Right kidney (tissue), 1 donor: ENCODE measurements around the gene PROCA1.
"Not testable (repeated sequence)": the region's sequence is repeated elsewhere in the genome, so short reads cannot be mapped to it uniquely, and the experiment has no call there.

Source experiments
- DNase-seq: peaks from one replicate; pipeline ENCODE4 v3.0.0-alpha.2; 2016

PROCA1 gene

DNA sequence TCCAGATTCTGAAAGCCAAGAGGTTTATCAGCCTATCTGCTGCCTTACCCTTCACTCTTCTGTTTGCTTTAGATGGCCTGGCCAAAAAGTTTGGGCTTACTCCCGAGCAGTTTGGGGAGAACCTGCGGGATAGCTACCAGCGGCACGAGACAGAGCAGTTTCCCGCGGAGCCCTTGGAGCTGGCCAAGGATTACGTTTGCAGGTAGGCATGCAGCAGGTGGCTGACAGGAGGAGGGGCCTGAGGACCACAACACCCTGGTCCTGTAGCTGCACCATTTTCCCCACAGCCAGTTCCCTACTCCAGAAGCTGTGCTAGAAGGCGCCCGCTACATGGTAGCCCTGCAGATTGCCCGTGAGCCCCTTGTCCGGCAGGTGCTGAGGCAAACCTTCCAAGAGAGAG lies 29.0 kb downstream of the PROCA1 start:
- DNase-seq: no peak

DNA sequence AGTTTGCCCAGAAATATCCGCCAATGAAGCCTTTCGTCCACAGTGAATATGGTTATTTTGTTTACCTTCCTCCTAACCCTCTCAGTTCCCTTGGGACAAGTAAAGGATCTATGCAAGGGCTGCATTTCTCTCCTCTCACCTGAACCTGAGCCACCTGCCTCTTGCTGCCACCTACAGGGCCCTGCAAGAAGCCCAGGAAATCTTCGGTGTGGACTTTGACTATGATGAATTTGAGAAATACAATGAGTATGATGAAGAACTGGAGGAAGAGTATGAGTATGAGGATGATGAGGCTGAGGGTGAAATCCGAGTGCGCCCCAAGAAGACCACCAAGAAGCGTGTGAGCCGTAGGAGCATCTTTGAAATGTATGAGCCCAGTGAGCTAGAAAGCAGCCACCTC lies 35.7 kb downstream of the PROCA1 start:
- DNase-seq: no peak

- DNase-seq: no peak
Measured at GRCh38 chr17:28675490-28675889, 36.2 kb downstream of the PROCA1 start.

DNA sequence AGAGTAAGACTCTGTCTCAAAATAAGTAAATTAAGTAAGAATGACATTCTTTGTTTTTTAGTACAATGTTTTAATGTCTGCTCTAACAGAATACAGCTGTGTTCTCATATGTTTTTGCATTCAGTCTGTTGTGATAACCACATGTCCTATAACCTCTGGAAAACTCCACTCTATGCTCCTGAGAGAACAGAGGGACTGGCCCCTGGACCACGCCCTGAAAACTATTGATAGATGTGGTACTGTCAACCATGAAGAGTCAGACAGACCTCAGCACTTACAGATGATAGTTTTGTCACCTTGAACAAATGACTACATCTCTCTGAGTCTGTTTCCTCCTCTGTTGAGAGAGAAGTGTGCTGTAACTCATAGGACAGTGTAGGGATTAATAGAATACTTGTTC lies 41.8 kb downstream of the PROCA1 start:
- DNase-seq: no peak

GRCh38 chr17:28667870-28668269 lies 43.8 kb downstream of the PROCA1 start:
- DNase-seq: no peak

GRCh38 chr17:28665994-28666393 lies 45.7 kb downstream of the PROCA1 start:
- DNase-seq: no peak

DNA sequence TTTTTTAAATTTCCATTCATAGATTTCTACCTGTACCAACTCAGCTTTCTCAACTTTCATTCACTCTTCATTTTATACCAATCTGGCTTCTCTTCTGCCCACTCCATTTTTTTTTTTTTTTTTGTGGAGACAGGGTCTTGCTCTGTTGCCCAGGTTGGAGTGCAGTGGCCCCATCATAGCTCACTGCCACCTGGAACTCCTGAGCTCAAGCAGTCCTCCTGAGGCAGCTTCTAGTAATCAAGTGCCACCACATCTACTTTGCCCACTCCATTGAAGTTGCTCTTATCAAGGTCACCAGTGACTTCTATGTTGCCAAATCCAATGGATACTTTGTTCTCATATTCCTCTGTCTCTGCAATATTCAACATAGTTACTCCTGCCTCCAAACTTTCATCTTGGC lies 48.0 kb downstream of the PROCA1 start:
- no peak for DNase-seq

DNA sequence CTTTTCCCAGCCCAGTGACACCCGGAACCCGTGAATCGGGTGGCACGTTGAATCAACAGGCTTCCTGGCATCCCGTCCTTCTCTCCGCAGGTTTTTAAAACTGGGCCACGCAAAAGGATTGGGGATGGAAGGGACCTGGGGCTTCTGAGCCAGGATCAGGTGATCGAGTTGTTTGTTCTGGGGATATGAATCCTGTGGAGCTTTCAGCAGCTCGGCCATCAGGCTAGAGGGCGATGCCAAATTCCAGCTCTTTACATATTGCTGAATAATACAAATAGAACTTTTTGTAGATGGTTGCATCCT lies 49.2 kb downstream of the PROCA1 start:
- DNase-seq: no peak

DNA sequence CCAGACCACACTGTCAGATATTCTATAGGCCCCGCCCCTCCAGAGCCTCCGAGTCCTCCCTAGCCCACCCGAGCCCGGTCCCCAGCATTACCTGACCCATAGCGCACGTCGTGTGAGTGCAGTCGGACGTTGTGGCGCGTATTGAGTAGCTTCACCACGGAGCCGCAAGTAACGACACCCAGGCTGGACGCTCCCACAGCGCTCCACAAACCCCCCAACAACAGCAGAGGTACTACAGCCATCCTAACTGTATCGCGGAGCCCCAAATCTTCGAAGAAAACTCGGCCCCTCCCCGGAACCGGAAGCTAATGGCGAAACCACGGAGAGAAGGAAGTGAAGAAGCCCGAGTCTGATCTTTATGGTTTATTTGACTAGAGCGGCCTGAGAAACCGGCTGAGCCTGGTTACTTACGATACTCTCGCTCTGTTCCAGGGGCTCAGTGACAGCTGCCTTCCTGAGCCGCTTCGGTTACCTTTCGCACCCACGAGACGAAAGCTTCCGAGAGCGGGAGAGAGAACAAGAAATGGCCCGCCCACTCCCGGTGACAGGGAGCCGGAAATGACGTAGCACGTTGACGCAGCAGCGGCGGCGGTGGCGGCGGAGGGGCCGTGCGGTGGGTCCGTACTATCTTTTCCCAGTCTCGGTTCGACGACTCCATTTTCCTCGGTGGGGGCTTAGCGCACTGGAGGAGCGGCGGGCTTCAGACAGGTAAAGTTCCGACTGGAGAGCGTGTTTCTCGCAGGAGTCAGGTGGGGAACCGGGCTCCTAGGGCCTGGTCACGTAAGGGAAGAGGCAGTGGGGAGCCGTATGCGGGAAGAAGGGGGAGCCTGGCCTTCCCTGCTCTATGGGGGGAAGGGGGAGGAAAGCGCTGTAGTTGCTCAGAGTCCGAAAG lies 49.8 kb downstream of the PROCA1 start, which contains the start of the genes SDF2 and SUPT6H:
TSS of gene SDF2 (minus strand) at position 272 of the 892 bp plus-strand sequence. CDS start at position 242, 30 bp downstream.
TSS of gene SUPT6H (plus strand) at position 571 of the 892 bp plus-strand sequence. CDS start 11,197 bp downstream, outside the sequence.
- peak; percentile 99 for DNase-seq

GRCh38 chr17:28659497-28659881 lies 52.2 kb downstream of the PROCA1 start:
- not testable (repeated sequence) for DNase-seq

- not testable (repeated sequence) for DNase-seq
Measured at GRCh38 chr17:28658766-28659496, 52.8 kb downstream of the PROCA1 start.

DNA sequence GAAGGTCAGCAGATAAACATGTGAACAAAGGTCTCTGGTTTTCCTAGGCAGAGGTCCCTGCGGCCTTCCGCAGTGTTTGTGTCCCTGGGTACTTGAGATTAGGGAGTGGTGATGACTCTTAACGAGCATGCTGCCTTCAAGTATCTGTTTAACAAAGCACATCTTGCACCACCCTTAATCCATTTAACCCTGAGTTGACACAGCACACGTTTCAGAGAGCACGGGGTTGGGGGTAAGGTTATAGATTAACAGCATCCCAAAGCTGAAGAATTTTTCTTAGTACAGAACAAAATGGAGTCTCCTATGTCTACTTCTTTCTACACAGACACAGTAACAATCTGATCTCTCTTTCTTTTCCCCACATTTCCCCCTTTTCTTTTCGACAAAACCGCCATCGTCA lies 53.3 kb downstream of the PROCA1 start:
- DNase-seq: not testable (repeated sequence)

DNA sequence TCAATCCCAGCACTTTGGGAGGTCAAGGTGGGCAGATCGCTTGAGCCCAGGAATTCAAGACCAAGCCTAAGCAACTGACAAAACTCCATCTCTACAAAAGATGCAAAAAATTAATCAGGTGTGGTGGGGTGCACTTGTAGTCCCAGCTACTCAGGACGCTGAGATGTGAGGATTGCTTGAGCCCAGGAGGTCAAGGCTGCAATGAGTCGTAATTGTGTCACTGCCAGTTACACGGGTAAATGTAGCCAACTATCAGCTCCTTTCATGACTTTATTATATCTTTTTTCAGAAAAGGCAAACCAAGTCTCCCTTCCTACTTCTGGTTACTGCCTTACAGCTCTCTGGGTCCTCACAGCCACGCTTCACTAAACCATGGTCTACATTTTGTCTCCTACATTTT lies 53.9 kb downstream of the PROCA1 start:
- DNase-seq: no peak

DNA sequence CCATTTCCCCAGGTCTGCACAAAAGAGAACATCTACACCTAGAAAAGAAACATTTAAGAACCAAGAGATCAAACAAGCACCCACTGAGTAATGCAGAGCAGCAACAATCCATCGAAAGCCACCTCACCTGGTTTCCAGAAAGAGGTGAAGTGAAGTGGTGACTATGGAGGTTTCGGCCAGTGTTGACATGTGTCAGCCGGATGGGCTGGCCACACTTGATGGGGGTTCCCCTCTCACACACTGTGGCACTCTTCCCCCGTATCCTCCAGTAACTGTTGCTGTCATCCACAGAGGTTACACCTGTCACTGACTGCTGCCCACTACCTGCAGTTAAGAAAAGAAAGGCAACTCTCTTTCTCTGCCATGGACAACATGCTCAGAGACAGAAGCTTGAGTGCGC lies 56.5 kb downstream of the PROCA1 start:
- DNase-seq: no peak
